Stimulated activated CD8-positive, alpha-beta memory T cell treated with anti-CD3 and anti-CD28 coated beads, Interleukin-4, amount 100 ng/mL, for 4 hours (primary cell): Measurements from ENCODE around the gene BACH2.
"Not testable (repeated sequence)": the region's sequence is repeated elsewhere in the genome, so short reads cannot be mapped to it uniquely, and the experiment has no call there.

Experiments
- DNase-seq, 2 donors: peaks; one replicate each; pipeline ENCODE4 v3.0.0-alpha.2; 2020; ENCODE audit warnings: low read depth in 2 of 2, low spot score in 1 of 2

BACH2 gene

DNA sequence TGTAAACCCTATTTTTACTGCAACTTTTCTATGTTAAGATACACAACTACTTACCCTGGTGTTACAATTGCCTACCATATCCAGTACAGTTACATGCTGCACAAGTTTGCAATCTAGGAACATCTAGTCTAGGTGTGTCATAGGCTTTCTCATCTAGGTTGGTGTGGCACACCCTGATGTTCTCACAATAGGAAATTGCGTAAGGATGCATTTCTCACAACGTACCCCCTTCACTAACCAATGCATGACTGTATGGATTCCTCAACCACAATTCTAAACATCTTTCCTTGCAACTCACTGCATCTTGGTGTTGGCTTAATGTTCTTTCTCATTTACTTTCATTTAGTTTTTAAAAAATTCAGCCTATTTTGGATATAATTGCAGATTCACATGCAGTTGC lies 370.8 kb downstream of the BACH2 start:
- DNase-seq: no peak

DNA sequence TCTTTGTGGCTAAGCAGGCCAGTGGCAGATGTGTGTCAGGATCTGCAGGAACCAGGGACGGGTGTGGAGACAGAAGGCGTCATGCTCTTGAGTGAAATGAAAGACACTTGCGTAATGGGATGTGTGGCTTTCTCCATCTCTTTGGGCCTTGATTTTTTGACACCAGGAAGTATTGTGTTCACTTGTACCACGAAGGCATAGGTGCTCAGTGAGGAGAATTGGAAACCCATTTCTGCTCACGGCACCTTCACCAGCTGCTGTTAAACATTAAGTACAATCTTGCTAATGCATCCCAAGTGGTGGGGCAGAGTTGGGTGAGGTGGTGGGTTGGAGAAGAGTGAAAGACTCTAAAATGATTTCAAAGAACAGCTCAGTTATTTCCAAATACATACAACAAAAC lies 372.4 kb downstream of the BACH2 start:
- no peak for DNase-seq

DNA sequence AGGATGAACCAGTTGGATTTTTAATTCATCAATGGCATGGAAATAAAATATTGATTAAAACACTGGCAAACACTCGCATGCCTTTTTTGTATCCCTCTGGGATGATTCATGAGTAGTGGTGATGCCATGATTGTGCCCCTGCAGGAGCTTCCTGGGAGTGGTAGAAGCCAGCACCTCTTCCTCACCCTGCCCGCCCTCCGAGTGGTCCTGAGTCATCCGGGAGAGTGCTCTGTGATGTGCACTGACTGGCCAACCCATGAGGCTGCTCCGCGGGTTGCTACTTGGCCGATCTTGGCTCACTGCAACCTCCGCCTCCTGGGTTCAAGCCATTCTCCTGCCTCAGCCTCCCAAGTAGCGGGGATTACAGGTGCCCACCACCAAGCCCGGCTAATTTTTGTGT lies 375.0 kb downstream of the BACH2 start:
- DNase-seq: no peak

DNA sequence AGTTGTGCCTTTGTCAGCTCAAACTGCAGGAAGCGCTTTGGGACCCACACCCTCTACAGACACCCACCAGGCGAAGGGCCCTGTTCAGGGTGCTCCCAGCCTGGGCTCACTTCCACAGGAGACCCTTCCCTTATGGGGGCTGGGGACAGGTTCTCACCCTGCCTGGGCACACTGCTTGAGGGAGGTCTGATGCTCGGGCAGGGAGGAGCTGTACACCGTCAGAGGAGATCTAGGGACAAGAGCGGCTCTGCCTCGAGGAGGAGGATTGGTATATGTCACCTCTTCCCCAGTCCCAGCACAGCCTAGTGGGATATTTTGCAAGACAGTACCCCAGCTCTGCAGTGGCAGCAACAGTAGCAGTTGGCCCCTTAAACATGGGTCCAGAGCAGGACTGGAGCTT lies 375.4 kb downstream of the BACH2 start:
- DNase-seq: no peak

DNA sequence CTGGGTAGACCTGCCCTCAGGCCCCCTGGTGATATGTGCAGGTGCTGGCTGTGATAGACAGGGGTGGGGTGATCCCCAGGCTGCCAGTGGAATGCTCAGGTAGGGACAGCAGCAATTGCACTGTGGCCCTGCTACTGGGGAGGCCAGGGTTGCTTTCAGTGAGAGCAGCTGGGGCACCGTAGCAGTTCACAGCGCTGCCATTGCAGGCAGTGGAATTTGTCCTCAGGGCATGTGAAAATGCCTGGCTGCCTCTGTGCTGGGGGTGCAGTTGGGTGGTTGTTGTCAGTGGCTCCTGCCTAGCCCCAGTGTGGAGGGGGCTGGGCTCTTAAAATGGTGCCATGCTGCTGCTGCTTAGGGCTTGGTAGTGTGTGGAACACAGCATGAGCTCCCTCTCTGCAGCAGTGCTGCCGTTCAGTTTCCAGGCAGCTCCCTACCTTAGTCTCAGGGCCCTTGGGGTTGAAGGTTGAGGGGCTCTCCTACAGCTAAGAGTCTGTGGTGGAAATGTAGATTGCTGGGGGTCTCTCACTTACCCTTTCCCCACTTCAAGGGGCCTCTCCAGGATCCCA lies 378.8 kb downstream of the BACH2 start:
- DNase-seq: no peak

DNA sequence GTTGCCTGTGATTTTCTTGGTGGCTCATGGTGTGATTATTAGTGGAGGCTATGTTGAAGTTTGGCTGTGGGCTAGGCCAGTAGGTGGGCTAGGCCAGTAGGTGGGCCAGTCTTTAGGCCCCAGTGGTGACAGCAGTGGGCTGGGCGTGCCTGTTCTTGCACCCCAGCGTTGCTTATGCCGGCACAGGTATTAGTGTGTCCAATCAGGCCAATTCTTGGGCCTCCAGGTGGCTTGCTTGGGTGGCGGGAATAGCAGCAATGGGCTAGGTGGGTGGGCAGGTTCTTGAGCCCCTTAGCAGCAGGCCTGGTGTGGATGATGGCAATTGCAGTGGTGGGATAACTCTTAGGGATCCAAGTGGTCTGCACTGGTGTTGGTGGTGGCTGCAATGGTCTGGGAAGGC lies 379.4 kb downstream of the BACH2 start:
- no peak for DNase-seq

DNA sequence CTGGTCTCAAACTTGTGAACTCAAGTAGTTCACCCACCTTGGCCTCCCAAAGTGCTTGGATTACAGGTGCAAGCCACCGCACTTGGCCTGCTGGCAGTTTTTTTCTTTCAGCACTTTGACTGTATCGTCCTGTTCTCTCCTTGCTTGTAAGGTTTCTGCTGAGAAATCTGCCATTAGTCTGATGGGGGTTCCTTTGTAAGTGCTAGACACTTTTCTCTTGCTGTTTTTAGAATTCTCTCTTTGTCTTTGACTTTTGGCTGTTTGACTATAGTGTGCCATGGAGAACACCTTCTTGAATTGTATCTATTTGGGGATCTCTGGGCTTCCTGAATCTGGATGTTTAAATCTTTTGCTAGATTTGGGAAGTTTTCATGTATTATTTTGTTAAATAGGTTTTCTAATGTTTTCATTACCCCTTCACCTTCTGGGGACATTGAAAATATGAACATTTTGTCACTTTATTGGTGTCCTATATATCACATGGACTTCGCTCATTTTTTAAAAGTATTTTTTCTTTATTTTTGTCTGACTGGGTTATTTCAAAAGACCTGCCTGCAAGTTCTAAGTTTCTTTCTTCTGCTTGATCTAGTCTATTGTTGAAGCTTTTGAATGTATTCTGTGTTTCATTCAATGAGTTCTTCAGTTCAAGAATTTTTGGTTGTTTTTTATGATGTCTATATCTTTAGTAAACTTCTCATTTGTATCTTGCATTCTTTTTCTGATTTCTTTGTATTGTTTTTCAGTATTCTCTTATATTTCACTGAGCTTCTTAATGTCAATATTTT lies 380.3 kb downstream of the BACH2 start:
- DNase-seq: no peak

DNA sequence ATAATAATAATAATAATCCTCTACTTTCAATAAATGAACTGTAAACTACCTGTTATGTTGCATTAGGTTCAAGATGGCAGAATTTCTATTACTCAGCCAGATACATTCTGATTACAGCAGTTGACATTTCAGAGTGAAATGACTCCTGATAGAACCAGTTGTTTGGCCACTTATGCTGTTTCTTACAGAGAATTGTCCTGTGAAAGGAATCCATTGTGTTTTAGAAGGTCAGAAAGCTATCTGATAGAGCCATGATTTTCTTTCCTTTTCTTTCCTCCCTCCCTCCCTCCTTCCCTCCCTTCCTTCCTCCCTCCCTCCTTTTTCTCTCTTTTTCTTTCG lies 385.8 kb downstream of the BACH2 start:
- no peak for DNase-seq

DNA sequence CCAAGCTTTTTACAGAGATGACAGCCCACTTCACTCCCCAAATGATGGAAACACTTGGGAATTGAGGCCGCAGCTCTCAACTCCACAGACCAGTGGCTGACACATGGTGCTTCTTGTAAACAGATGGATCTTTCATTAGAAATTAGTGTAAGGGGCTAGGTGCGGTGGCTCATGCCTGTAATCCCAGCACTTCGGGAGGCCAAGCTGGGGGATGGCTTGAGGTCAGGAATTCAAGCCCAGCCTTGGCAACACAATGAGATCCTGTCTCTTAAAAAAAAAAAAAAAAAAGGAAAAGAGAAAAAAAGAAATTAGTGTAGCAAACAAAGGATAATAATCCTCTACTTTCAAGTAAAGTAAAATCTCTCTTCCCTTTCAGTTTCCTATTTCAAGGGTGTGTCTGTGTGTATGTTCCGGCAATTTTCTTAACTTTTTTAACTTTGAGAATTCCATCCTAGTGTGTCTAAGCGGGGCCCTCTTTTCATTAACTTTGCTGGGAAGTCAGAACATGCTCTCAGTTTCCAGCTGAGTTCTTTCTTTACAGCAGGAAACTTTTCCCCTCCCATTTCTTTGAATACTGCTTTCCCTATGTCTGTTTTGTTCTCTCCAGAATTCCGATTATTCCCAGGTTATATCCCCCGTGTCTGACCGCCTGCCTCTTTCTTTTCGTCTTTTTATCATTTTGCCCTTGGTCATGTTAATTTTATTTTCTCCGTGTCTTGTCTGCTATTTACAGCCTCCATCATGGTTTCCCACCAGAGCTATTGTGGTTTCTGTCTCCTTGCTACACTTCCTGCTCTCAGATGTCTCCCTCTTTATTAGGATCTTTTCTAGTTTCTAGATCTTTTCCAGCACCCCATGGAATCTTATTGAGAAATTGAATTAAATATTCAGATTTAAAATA lies 386.4 kb downstream of the BACH2 start:
- DNase-seq: not testable (repeated sequence)

DNA sequence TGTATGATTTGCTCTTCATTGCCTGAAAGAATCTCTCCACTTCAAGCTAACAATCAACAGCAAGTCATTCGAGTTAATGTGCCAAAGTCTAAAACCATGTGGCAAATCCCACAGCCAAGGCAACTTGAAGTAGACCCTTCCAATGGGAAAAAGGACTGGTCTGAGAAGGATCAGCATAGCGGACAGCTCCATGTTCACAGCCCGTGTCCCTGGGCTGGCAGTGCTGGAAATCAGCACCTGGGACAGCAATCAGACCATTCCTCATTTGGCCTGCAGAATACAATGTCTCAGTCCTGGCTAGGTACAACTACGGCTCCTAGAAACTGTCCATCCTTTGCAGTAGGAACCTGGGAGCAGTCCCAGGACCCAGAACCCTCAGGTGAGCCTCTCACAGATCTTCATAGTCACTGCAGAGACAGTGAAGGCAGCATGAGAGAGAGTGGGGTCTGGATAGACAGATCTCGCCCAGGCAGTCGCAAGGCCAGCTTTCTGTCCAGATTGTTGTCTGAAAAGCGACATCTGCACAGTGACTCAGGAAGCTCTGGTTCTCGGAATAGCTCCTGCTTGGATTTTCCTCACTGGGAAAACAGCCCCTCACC lies 401.3 kb downstream of the BACH2 start:
- DNase-seq: no peak

DNA sequence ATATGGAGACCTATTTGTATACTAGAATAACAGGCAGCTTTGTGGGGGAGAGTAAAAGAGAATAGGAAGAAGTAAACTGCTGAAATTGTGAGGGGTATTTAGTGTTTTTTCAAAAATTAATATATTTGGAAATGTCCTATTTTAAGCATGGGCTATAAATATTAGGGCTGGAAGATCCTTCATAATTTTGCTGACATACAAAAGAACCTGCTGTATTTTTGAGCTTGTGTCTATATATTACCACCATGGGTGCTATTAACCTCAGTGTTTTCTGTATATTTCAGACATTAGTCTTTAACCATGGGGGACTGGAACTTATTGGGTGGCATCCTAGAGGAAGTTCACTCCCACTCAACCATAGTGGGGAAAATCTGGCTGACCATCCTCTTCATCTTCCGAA lies 402.5 kb downstream of the BACH2 start, which contains the start of gene GJA10:
GJA10 (plus strand) TSS at position 301 of the 400 bp plus-strand sequence; CDS start at position 301, 0 bp downstream.
- no peak for DNase-seq

DNA sequence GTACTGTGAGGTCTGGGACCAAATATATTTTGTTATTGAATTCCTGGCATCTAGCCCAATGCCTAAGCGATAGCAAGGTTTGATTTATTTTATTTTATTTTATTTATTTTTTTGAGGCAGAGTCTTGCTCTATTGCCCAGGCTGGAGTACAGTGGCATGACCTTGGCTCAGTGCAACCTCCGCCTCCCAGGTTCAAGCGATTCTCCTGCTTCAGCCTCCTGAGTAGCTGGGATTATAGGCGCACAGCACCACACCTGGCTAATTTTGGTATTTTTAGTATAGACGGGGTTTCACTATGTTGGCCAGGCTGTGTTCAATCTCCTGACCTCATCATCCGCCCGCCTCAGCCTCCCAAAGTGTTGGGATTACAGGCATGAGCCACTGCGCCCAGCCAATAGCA lies 404.1 kb downstream of the BACH2 start:
- DNase-seq: not testable (repeated sequence)

DNA sequence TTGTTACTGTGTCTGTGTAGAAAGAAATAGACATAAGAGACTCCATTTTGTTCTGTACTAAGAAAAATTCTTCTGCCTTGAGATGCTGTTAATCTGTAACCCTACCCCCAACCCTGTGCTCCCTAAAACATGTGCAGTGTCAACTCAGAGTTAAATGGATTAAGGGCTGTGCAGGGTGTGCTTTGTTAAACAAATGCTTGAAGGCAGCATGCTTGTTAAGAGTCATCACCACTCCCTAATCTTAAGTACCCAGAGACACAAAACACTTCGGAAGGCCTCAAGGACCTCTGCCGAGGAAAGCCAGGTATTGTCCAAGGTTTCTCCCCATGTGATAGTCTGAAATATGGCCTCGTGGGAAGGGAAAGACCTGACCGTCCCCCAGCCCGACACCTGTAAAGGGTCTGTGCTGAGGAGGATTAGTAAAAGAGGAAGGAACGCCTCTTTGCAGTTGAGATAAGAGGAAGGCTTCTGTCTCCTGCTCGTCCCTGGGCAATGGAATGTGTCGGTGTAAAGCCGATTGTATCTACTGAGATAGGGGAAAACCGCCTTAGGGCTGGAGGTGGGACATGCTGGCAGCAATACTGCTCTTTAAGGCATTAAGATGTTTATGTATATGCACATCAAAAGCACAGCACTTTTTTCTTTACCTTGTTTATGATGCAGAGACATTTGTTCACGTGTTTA lies 405.7 kb downstream of the BACH2 start:
- not testable (repeated sequence) for DNase-seq

DNA sequence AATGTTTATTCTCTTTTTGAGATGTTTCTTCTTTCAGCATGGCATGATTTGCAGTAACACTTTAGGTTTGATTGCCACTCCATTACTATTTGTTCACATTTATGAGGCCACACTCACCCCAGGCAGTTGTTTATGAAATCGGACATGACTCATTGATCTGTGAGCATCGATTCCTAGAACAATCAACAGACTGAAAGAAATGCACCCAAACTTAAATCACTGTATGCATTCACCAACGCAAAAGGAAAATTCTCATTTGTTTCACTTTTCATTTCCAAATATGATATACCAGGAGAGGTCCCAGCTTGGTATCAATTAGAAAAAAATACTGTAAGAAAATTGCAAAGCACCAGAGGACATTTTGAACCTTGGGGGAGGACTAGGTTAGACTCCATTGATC lies 407.8 kb downstream of the BACH2 start:
- DNase-seq: no peak

DNA sequence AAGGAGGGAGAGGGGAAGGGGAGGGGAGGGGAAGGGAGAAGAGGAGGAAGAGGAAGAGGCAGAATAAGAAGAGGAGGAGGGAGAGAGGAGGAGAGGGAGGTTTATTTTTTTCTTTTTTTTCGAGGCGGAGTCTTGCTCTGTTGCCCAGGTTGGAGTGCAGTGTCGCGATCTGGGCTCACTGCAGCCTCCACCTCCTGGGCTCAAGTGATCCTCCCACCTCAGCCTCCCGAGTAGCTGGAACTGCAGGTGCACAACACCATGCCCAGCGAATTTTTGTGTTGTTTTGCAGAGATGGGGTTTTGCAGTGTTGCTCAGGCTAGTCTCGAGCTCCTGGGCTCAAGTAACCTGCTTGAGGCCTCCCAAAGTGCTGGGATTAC lies 408.5 kb downstream of the BACH2 start:
- DNase-seq: no peak

DNA sequence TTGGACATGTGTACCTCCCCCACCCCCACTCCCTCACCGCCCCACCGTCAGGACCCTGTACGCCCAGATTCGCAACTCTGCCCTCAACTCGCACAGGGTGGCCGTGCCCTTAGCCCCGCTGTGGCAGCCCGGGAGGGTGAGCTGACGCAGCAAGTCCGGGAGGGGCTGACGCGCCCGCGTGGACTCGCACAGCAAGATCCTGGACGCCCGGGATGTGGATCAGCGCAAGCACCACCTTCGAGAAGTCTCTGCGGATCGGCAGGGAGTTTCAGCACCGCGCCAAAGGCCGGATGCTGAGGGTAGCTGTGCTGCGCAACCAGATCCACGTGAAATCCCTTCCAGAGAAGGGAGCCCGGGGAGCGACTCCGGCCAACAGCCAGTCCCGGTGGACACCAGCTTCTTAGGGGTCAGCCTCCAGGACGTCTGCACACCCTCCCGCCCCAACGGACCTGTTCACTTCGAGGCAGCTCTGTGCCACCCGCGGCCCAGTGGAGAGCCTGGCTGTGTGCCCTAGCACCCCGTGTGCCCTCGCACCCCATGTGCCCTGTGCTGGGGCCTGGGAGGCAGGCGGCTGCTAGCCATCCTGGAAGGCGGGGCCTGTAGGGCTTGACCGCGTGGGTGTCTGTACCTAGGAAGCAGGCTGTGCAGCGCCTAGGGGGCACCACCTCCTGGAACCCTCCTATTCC lies 409.0 kb downstream of the BACH2 start:
- DNase-seq: no peak

DNA sequence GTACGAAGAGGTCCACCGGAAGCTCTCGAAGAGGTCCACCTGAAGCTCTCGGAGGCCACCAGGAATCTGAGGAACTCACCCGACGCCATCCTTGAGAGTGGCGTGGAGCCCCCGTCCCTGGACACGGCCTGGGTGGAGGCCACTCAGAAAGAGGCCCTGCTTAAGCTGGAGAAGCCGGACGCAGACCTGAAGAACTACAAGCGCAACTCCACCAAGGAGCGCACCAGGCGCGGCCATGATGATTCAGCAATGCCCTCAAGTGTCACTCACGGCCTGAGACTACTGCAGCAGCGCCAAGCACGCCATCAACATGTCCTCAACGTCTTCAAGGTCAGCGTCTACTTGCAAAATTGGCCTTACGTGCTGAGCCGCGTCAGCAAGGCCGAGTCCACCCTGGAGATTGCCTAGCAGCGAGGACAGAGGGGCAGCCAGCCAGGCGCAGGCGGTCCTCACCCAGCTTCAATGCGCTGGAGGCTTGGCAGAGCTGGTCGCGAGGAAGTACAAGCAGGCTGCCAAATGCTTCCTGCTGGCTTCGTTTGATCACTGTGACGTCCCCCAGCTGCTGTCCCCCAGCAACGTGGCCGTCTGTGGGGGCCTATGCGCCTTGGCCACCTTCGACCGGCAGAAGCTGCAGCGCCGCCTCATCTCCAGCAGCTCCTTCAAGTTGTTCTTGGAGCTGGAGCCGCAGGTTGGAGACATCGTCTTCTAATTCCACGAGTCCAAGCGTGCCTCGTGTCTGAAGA lies 410.1 kb downstream of the BACH2 start:
- no peak for DNase-seq
